Neutrophil (primary cell): ENCODE measurements around the gene CEP76.

Source experiments
- H3K27ac ChIP-seq: fragments of 200-600 bp; sonication (generic); 2 replicates; pipeline ENCODE4 v1.5.1; 2016; ENCODE audit warnings: mild to moderate bottlenecking, moderate library complexity
- H3K27me3 ChIP-seq: fragments of 200-600 bp; sonication (generic); 2 replicates; pipeline ENCODE4 v1.6.0; 2016; ENCODE audit warnings: mild to moderate bottlenecking
- H3K36me3 ChIP-seq: fragments of 200-600 bp; sonication (generic); 2 replicates; pipeline ENCODE4 v1.5.1; 2017
- H3K4me1 ChIP-seq, 2 experiments: fragments of 200-600 bp in 1 of 2; sonication (generic) in 1 of 2; 1 replicate in 1 of 2; 2 replicates in 1 of 2; pipeline versions ENCODE4 v1.5.1 to v1.6.1; 2013 to 2016; ENCODE audit warnings: low read depth in 1 of 2, low read length in 1 of 2, mild to moderate bottlenecking in 1 of 2, moderate library complexity in 1 of 2; ENCODE audit not compliant: control insufficient read depth in 1 of 2, insufficient read depth in 1 of 2
- H3K4me3 ChIP-seq, 2 experiments: fragments of 200-600 bp in 1 of 2; sonication (generic) in 1 of 2; 1 replicate in 1 of 2; 2 replicates in 1 of 2; pipeline ENCODE4 v1.5.1; 2013 to 2016; ENCODE audit warnings: low read depth in 1 of 2, low read length in 1 of 2, mild to moderate bottlenecking in 1 of 2, moderate library complexity in 1 of 2
- H3K9me3 ChIP-seq: fragments of 200-600 bp; sonication (generic); 2 replicates; pipeline ENCODE4 v1.5.1; 2016
- TF ChIP-seq, protein P1 (sequence below): fragments of 200-600 bp; sonication (generic); IDR thresholded peaks from 2 replicates; pipeline ENCODE4 v1.5.1; 2016; ENCODE audit warnings: antibody characterized with exemption

CEP76 gene

DNA sequence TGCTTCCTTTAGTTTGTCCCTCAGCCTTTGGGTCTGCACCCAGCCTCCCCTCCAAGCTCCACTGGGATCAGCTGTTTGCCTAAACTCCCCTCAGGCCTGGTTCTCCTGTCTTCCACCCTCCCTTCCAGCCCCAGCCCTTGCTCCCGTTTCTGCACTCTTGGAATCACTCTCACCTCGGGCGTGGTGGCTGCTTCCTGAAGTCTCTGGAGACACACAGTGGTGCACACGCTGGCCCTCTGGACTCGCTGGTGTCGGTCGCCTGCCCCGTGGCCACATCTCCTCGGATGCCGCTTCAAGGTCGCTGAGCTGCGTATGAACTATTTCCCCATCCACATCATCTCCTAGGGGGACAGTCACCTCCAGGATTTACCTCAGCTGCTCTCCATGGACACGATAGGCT lies 46.6 kb upstream of the CEP76 start:
- H3K27me3 ChIP-seq = no peaks in the 10 kb centered on the region
- H3K27ac ChIP-seq = no peak overlapping the region
- TF ChIP-seq, protein P1, sequence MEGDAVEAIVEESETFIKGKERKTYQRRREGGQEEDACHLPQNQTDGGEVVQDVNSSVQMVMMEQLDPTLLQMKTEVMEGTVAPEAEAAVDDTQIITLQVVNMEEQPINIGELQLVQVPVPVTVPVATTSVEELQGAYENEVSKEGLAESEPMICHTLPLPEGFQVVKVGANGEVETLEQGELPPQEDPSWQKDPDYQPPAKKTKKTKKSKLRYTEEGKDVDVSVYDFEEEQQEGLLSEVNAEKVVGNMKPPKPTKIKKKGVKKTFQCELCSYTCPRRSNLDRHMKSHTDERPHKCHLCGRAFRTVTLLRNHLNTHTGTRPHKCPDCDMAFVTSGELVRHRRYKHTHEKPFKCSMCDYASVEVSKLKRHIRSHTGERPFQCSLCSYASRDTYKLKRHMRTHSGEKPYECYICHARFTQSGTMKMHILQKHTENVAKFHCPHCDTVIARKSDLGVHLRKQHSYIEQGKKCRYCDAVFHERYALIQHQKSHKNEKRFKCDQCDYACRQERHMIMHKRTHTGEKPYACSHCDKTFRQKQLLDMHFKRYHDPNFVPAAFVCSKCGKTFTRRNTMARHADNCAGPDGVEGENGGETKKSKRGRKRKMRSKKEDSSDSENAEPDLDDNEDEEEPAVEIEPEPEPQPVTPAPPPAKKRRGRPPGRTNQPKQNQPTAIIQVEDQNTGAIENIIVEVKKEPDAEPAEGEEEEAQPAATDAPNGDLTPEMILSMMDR = no peak
- H3K36me3 ChIP-seq = no peaks in the 10 kb centered on the region
- no peaks in the 10 kb centered on the region for H3K9me3 ChIP-seq
- no peak overlapping the region for H3K4me3 ChIP-seq
- no peaks in the 10 kb centered on the region for H3K4me1 ChIP-seq

DNA sequence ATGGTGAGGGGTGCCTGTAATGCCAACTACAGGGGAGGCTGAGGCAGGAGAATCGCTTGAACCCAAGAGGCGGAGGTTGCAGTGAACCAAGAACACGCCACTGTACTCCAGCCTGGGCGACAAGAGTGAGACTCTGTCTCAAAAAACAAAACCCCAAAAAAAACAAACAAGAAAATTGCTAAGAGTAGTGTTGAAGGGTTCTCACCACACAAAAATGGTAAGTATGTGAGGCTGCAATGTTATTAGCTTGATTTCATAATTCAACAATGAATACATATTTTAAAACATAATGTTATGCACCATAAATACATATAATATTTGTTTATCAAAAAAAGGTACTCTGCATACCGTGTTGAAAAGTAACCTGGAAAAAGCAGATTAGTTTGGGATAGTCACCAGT lies 46.1 kb upstream of the CEP76 start:
- Histone ChIP-seq H3K27me3 (no peaks in the 10 kb centered on the region), H3K36me3 (no peaks in the 10 kb centered on the region), H3K4me3 (no peak overlapping the region), H3K9me3 (no peaks in the 10 kb centered on the region), H3K4me1 (no peaks in the 10 kb centered on the region), H3K27ac (no peak overlapping the region)
- TF ChIP-seq, protein P1 = no peak

DNA sequence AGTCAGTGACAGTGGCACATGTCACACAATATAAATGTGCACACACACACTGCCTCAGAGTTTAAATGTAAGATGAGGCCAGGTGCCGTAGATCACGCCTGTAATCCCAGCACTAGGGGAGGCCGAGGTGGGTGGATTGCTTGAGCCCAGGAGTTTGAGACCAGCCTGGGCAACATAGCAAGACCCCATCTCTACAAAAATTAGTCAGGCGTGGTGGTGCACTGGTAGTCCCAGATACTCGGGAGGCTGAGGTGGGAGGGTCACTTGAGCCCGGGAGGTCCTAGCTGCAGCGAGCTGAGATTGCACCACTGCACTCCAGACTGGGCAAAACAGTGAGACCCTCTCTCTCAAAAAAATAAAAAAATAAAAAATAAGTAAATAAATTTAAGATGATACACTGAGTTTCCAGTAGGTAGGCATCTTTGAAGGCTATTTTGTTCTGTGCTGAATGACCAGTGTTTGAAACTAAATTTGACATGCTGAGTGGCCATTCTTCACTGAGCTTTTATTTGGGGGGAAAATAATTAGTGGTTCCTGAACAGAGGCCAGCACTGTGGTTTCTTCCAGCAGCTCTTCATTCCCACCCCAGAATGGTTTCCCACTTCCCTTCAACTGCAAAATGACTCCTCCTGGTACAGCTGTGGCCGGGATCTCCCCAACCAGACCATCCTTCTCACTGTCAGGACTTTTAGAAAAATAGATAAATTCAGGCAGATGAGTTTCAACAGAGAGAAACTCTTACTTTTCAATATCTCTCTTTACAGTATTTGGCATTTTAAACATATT lies 45.2 kb upstream of the CEP76 start:
- Histone ChIP-seq H3K27me3 (no peaks in the 10 kb centered on the region), H3K4me1 (no peaks in the 10 kb centered on the region), H3K27ac (no peak overlapping the region), H3K9me3 (no peaks in the 10 kb centered on the region), H3K4me3 (no peak overlapping the region), H3K36me3 (no peaks in the 10 kb centered on the region)
- TF ChIP-seq, protein P1 = no peak

DNA sequence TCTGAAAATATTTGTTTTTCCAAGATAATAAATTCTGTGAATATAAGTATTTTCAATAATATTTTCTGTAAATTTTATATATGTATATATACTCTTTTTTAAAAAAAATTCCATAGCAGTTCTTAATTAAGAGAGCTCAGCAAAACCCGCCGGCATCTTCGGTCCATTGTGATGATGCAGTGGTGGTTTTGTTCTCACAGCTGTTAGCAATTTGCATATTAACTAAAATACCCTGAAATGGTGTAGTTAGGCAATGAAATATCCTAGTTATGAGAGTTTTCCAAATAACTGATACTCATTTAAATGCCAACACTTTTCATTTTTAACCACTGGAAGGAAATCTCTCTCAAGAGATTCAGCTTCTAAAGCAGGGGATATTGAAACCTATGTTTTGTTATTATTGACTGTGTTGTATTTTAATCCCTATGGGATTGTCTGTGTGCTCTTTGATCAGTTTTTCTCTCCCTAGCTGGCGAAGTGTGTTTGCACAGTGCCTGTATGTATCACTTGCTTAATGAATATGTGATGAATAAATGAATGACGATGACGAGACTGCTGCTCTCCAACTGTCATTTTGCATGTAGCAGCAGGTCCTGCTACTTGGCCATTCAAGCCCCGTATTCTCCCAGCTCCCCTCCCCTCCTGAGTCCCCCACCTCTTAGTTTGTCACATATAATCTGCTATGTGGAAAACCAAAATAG lies 42.7 kb upstream of the CEP76 start:
- Histone ChIP-seq H3K4me1 (no peaks in the 10 kb centered on the region), H3K27me3 (no peaks in the 10 kb centered on the region), H3K4me3 (no peak overlapping the region), H3K27ac (no peak overlapping the region), H3K36me3 (no peaks in the 10 kb centered on the region), H3K9me3 (no peaks in the 10 kb centered on the region)
- TF ChIP-seq, protein P1 = no peak

DNA sequence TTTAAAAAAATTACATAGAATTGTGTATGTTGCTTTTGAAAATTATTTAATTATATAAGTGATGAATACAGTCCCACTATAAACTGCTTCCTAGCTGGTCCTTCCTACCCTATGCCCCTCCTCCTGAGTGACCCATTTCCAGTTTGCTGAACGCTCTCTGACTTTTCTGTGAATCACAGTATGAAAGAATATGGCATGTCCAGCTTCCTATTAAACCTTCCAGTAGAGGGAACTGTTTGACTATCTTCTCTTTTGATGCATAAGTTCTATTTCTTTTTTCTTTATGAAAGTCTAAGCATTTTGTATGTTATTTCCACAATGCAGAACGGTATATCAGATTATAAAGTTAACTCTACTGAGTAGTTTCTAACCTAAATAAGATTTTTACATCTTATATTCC lies 41.6 kb upstream of the CEP76 start:
- H3K27me3 ChIP-seq = no peaks in the 10 kb centered on the region
- no peaks in the 10 kb centered on the region for H3K9me3 ChIP-seq
- no peaks in the 10 kb centered on the region for H3K4me1 ChIP-seq
- no peak overlapping the region for H3K27ac ChIP-seq
- H3K36me3 ChIP-seq = no peaks in the 10 kb centered on the region
- H3K4me3 ChIP-seq = no peak overlapping the region
- TF ChIP-seq, protein P1 = no peak
